HUES6 (cell line): ENCODE results near the gene TRIM40.
"Not testable (repeated sequence)": the region's sequence is repeated elsewhere in the genome, so short reads cannot be mapped to it uniquely, and the experiment has no call there.

Experiments used
- H3K27ac ChIP-seq: 2 replicates; pipeline ENCODE4 v1.7.0; 2013; ENCODE audit warnings: low read depth, mild to moderate bottlenecking, low read length, inconsistent platforms
- H3K27me3 ChIP-seq: 2 replicates; pipeline ENCODE4 v1.6.1; 2013; ENCODE audit warnings: low read length; ENCODE audit not compliant: control insufficient read depth, insufficient read depth
- H3K36me3 ChIP-seq: 2 replicates; pipeline ENCODE4 v1.6.1; 2013; ENCODE audit warnings: low read length; ENCODE audit not compliant: control insufficient read depth, insufficient read depth
- H3K4me1 ChIP-seq: 2 replicates; pipeline ENCODE4 v1.6.1; 2013; ENCODE audit warnings: low read length; ENCODE audit not compliant: control insufficient read depth, insufficient read depth
- H3K4me3 ChIP-seq: 2 replicates; pipeline ENCODE4 v1.5.1; 2013; ENCODE audit warnings: low read depth, low read length
- H3K9ac ChIP-seq: one replicate; pipeline ENCODE4 v1.6.1; 2013; ENCODE audit warnings: mild to moderate bottlenecking, low read length
- H3K9me3 ChIP-seq: 2 replicates; pipeline ENCODE4 v1.6.1; 2013; ENCODE audit warnings: low read depth, low read length; ENCODE audit not compliant: control insufficient read depth, insufficient read depth

The TRIM40 gene

DNA sequence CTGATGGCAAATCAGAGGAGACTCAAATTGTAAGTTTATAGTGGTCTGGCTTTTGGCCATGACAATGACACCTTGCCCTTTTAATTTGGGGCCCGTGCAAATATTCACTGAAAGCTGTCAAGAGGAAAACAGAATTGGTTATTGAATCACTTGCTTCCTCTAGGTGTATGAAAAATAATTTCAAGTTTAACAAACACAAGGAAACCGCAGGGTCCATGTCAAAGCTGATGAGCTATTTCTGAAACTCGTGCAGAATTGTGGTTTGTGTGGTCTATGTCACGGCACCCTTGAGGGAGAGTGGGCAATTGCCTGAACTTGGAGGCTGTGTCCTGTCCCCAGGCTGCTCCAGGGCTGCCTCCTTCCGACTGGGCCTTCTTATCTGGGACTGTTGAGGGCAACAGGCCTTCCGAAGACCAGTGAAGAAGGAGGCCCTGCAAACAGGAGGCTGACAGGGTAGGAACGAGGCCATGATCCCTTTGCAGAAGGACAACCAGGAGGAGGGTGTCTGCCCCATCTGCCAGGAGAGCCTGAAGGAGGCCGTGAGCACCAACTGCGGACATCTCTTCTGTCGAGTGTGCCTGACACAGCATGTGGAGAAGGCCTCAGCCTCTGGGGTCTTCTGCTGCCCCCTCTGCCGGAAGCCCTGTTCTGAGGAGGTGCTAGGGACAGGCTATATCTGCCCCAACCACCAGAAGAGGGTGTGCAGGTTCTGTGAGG lies 788 bp downstream of the TRIM40 start:
- Histone ChIP-seq H3K27ac (no peak overlapping the region), H3K4me1 (no peaks in the 10 kb centered on the region), H3K27me3 (peaks cover 15% of the 10 kb centered on the region), H3K36me3 (no peaks in the 10 kb centered on the region), H3K4me3 (no peak overlapping the region), H3K9me3 (no peaks in the 10 kb centered on the region), H3K9ac (no peak overlapping the region)

DNA sequence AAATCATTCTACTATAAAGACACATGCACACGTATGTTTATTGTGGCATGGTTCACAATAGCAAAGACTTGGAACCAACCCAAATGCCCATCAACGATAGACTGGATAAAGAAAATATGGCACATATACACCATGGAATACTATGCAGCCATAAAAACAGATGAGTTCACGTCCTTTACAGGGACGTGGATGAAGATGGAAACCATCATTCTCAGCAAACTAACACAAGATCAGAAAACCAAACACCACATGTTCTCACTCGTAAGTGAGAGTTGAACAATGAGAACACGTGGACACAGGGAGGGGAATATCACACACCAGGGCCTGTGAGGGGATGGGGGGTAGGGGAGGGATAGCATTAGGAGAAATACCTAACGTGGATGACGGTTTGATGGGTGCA lies 4.3 kb downstream of the TRIM40 start:
- not testable (repeated sequence) for H3K9ac ChIP-seq, H3K4me1 ChIP-seq, H3K27ac ChIP-seq, H3K9me3 ChIP-seq, H3K36me3 ChIP-seq, H3K4me3 ChIP-seq
- H3K27me3 ChIP-seq = peaks cover 12% of the 10 kb centered on the region

DNA sequence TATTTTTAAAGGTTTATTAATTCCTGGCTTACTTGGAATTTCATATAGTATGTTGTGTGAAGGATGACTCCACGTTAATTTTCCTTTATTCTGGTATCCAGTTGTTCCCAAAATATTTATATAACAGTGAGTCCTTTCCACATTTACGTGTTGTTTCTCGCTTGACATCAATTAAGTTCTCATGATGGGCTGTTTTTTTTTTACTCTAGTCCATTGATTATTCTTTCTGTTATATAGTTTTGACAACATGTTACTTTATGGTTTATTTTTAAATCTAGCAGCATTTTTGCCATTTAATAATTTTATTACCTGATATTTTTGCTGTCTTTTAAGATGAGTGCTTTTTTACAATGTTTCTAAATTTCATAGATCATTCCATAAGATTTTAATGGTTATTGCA lies 6.7 kb downstream of the TRIM40 start:
- no peak overlapping the region for H3K4me3 ChIP-seq
- no peaks in the 10 kb centered on the region for H3K9me3 ChIP-seq
- no peaks in the 10 kb centered on the region for H3K36me3 ChIP-seq
- peaks cover 3% of the 10 kb centered on the region; the same call in 1 of the 2 replicates for H3K4me1 ChIP-seq
- no peak overlapping the region for H3K27ac ChIP-seq
- no peak overlapping the region for H3K9ac ChIP-seq
- peaks cover 4% of the 10 kb centered on the region; the same call in 1 of the 2 replicates for H3K27me3 ChIP-seq

DNA sequence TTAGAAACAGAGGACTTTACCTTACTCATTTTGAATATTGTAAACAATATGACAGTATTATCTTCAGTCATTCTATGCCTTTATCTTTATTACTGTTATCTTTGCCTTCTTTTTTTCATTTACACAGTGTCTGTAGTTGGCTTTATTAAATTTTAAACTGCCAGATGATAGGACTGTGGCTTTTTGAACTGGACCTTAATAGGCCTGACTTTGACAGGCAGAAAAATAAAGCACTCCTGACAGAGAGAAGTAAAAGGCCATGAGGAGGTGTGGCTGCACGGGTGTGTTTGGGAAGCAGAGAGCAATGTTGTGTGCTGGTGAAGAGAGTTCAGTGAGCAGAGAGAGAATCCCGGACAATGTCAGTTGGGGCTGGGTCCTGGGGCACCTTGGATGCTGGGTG lies 7.8 kb downstream of the TRIM40 start:
- Histone ChIP-seq H3K27ac (no peak overlapping the region), H3K36me3 (no peaks in the 10 kb centered on the region), H3K9ac (no peak overlapping the region), H3K9me3 (no peaks in the 10 kb centered on the region), H3K4me3 (no peak overlapping the region), H3K4me1 (peaks cover 3% of the 10 kb centered on the region; the same call in 1 of the 2 replicates), H3K27me3 (peaks cover 4% of the 10 kb centered on the region; the same call in 1 of the 2 replicates)

DNA sequence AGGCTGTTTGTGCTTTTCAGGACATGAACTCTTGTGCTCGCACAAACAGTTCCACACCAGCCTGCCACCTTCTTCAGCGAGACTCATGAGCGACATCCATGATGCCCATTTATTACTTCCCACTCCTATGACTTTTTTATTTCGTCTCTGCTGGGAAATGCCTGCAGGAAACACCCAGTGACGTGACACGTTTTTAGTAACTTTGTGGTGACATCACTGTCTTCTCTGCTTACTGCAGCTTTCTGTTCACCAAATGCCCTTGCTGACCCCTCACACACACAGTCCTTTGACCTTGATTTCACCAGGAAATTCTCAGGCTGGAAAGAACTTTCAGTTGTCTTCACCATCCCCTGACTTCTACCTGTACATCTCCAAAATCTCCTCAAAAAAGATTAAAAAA lies 8.9 kb downstream of the TRIM40 start:
- Histone ChIP-seq H3K9me3 (no peaks in the 10 kb centered on the region), H3K27ac (no peak overlapping the region)

DNA sequence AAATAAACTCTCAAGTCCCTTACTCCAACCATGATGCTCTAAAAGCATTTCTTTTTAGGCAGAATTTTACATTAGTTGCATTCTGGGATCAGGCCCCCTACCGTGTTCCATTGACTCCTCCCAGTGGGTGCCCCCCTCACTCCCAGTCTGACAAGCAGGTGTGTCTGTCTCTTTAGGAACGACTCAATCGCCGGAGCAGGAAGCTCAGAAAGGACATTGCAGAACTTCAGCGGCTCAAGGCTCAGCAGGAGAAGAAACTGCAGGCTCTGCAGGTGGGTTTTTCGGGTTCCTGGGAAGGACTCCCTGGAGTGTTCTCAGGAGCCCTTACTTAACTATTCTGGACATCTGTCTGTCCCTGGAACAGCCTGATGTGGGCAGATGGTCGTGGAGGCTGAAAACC lies 9.9 kb downstream of the TRIM40 start:
- Histone ChIP-seq H3K27me3 (peaks cover 4% of the 10 kb centered on the region; the same call in 1 of the 2 replicates), H3K36me3 (no peaks in the 10 kb centered on the region), H3K9ac (no peak overlapping the region), H3K27ac (no peak overlapping the region), H3K9me3 (no peaks in the 10 kb centered on the region), H3K4me3 (no peak overlapping the region), H3K4me1 (peaks cover 3% of the 10 kb centered on the region; the same call in 1 of the 2 replicates)

More for the DNA sequence above, 8.9 kb downstream of the TRIM40 start:
- Histone ChIP-seq H3K27me3 (peaks cover 4% of the 10 kb centered on the region; the same call in 1 of the 2 replicates), H3K9ac (no peak overlapping the region), H3K36me3 (no peaks in the 10 kb centered on the region), H3K4me1 (peaks cover 3% of the 10 kb centered on the region; the same call in 1 of the 2 replicates), H3K4me3 (no peak overlapping the region)

DNA sequence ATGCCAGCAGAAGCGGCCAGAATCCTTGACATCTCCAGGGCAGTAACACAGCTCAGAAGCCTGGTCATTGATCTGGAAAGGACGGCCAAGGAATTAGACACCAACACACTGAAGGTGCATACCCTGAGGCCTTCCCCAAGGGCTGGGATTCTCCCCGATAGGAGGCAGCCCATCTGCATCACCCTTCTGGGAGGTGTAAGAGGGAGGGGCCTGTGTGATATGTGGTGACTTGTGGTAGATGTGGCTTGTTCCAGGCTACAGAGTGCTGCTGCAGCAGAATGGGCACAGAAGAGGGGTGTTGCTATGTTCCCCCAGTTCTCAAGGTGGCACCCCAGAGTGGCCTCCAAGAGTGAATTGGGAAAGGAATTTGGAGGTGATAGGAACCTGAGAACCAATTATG lies 11.2 kb downstream of the TRIM40 start:
- Histone ChIP-seq H3K4me1 (peaks cover 3% of the 10 kb centered on the region; the same call in 1 of the 2 replicates), H3K36me3 (no peaks in the 10 kb centered on the region), H3K9ac (no peak overlapping the region), H3K4me3 (no peak overlapping the region), H3K9me3 (no peaks in the 10 kb centered on the region), H3K27me3 (peaks cover 4% of the 10 kb centered on the region; the same call in 1 of the 2 replicates), H3K27ac (no peak overlapping the region)

DNA sequence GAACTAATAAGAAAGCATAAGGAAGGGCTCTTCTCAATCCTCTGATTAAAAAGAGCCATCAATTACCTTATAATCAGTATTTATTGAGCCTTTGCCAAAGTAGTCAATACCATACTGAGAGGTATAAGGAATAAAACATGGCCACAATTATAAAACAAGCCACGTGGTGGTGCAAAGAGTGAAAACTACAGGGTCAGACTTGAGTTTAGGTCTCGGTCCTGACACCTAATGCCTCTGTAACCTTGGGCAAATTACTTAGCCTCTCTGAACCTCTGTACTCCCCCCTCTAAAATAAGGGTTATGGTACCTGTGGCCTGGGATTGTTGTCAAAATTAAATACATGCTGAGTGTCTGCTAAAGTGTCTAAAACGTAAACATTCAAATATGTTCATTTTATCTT lies 13.3 kb downstream of the TRIM40 start:
- Histone ChIP-seq H3K4me3 (no peak overlapping the region), H3K4me1 (peaks cover 3% of the 10 kb centered on the region; the same call in 1 of the 2 replicates), H3K27me3 (peaks cover 15% of the 10 kb centered on the region), H3K36me3 (no peaks in the 10 kb centered on the region), H3K27ac (no peak overlapping the region), H3K9ac (no peak overlapping the region), H3K9me3 (no peaks in the 10 kb centered on the region)

DNA sequence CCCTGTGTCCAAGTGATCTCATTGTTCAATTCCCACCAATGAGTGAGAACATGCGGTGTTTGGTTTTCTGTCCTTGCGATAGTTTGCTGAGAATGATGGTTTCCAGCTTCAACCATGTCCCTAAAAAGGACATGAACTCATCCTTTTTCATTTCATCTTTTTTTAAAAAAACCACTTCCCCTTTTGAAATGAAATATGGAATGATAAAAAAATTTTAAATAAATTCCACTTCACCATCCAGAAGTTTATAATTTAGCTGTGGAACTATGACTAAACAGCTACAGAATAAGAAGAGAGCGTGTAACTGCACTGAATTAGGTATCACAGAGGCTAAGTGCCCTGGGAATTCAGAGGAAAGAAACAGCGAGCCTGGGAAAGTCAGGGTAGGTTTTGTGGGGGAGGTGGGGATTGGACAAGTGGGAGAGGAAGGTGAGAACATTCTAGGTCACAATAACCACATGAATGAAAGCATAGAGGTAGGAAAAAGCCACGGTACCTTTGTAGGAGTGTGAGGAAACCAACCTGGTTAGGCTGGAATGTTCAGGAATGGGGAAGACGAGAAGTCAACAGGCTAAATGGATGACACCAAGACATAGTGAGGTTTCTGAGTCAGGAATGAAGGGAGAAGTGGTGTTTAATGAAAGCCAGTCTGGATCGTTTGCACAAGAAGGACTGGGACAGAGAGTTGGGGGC lies 14.1 kb downstream of the TRIM40 start:
- H3K27me3 ChIP-seq = peaks cover 18% of the 10 kb centered on the region
- H3K4me3 ChIP-seq = no peak overlapping the region
- H3K4me1 ChIP-seq = peaks cover 3% of the 10 kb centered on the region; the same call in 1 of the 2 replicates
- no peaks in the 10 kb centered on the region for H3K36me3 ChIP-seq
- H3K27ac ChIP-seq = no peak overlapping the region
- H3K9me3 ChIP-seq = no peaks in the 10 kb centered on the region
- no peak overlapping the region for H3K9ac ChIP-seq

DNA sequence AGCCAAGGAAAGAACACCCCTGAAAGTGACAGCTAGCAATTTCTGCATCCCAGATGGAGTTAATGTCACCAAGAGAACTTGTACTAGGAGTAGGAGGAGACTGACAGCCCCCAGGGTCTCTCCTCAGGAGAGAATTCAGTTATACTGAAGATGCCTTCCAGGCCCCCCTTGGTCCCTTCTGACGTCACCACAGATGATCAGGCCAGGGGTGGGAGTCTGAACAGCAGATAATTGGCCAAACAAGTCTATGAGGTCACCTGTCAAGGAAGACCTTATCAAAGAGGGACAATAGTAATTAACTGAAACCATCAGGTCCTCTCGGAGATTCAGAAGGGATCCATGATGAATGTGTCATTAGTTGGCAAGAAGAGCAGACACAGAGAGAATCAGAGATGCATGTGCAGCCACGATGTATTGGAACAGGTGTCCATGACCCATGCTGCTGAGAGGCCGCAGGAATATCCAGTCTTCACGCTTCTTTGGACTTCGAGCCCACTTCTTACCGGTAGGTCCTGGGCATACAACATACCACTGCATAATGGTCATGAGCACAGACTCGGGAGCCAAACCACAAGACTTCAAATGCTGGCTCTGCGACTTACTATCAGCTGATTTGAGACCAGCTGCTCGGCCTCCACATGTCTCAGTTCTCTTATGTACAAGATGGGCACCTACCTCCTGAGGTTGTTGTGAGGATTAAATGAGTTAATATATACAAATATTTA lies 14.9 kb downstream of the TRIM40 start:
- no peaks in the 10 kb centered on the region for H3K9me3 ChIP-seq
- H3K36me3 ChIP-seq = no peaks in the 10 kb centered on the region
- no peak overlapping the region for H3K27ac ChIP-seq
- H3K27me3 ChIP-seq = peaks cover 18% of the 10 kb centered on the region
- peaks cover 2% of the 10 kb centered on the region; the same call in 1 of the 2 replicates for H3K4me1 ChIP-seq
- no peak overlapping the region for H3K9ac ChIP-seq
- no peak overlapping the region for H3K4me3 ChIP-seq

DNA sequence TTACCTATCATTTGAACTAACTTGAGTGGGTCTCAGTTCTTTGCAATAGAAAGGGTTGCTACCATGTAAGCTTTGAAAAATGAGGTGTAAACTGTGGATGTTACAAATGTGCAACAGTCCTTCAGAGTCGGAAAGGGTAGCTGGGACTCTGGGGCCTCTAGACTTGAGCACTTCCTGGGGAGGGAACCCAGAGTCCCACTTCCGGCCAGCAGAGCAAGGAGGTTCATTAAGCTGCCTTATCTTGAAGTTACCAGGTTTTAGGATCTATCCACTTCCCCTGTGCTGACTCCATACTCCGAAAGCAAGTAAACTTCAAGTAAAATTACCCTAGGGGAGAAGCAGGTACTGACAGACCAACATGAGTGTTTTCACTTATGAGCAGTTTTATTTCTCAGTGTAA lies 15.6 kb downstream of the TRIM40 start:
- H3K9ac ChIP-seq = no peak overlapping the region
- no peak overlapping the region for H3K27ac ChIP-seq
- peaks cover 18% of the 10 kb centered on the region for H3K27me3 ChIP-seq
- H3K4me1 ChIP-seq = no peaks in the 10 kb centered on the region
- H3K4me3 ChIP-seq = no peak overlapping the region
- no peaks in the 10 kb centered on the region for H3K9me3 ChIP-seq
- H3K36me3 ChIP-seq = no peaks in the 10 kb centered on the region
